ENCODE results near the gene SIGLEC12.

DNA sequence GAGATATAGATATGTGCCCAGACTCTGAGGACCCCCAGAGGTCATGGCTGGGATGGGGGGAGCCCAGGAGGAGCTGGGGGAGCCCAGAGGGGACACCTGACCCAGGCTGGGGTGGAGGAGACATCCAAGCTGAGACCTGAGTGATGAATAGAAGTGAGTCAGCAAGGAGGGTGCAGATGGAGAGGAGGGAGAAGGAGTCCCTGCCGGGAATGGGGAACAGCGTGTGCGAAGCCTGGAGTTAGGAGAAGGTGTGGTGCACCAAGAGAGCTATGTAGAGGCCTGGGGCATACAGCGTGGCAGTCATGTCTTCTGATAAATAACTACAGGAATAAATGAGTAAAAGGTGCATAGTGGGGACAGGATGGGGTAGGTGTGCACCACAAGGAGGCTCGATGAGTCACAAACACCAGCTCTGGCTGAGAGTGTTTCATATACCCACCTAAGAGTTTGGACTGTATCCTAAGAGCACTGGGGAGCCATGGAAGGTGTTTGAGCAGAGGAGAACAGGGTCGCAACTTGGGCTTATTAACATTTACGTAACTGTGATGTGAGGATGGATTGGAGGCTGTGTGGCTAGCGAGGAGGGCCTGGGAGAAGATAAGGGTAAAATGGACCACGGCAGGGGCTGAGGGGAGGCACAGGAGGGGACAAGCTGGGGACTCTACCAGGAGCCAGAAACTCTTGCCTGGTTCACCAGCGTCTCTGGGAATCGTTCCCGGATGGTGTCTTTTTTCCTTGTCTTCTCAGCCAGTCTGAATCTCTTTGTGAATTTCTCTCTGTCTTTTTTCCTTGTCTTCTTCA is 21.9 kb downstream of the SIGLEC12 start:
- TF ChIP-seq, protein P1, sequence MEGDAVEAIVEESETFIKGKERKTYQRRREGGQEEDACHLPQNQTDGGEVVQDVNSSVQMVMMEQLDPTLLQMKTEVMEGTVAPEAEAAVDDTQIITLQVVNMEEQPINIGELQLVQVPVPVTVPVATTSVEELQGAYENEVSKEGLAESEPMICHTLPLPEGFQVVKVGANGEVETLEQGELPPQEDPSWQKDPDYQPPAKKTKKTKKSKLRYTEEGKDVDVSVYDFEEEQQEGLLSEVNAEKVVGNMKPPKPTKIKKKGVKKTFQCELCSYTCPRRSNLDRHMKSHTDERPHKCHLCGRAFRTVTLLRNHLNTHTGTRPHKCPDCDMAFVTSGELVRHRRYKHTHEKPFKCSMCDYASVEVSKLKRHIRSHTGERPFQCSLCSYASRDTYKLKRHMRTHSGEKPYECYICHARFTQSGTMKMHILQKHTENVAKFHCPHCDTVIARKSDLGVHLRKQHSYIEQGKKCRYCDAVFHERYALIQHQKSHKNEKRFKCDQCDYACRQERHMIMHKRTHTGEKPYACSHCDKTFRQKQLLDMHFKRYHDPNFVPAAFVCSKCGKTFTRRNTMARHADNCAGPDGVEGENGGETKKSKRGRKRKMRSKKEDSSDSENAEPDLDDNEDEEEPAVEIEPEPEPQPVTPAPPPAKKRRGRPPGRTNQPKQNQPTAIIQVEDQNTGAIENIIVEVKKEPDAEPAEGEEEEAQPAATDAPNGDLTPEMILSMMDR (IDR thresholded peaks at IDR 0.05; ENCODE audit: extremely low read depth in 1 of 2, insufficient read depth in 1 of 2, low read depth in 1 of 2, low read length in 2 of 2), result no peak
- no peak for TF ChIP-seq POLR2A (IDR thresholded peaks at IDR 0.05; ENCODE audit: low read depth, low read length)
- no peak for TF ChIP-seq POLR2AphosphoS5 (IDR thresholded peaks at IDR 0.05; ENCODE audit: insufficient read depth, low read depth, low read length)
- TF ChIP-seq, protein P2, sequence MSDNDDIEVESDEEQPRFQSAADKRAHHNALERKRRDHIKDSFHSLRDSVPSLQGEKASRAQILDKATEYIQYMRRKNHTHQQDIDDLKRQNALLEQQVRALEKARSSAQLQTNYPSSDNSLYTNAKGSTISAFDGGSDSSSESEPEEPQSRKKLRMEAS (IDR thresholded peaks at IDR 0.05; ENCODE audit: insufficient read depth, insufficient read length), result no peak
- TF ChIP-seq EZH2 (IDR thresholded peaks at IDR 0.05; ENCODE audit: borderline replicate concordance, low read depth, low read length, severe bottlenecking), result no peak
- no peak for TF ChIP-seq FOS (IDR thresholded peaks at IDR 0.05; ENCODE audit: borderline replicate concordance, insufficient read depth, low read length)
- TF ChIP-seq GATA2 (IDR thresholded peaks at IDR 0.05; ENCODE audit: insufficient read depth, insufficient read length, low read depth, low read length), result no peak
